ENCODE results near the gene IMMP2L. TPM values are rescaled to one million over a fixed set of nuclear protein-coding genes. Genes with fewer than 3 reads are reported as not detected.

The IMMP2L gene
- total RNA-seq, 1 donor from 2014 or later, result 13.6 TPM

GRCh38 chr7:111561654-111561903 lies 713 bp downstream of the IMMP2L start:
- DNase-seq, result no peak
- intact Hi-C loops (cut with DNase I), result no loop called here
- ATAC-seq (ENCODE audit: poor library complexity), result peak; percentile 5

- no peak for DNase-seq
- intact Hi-C loops (cut with DNase I), result no loop called here
- ATAC-seq (ENCODE audit: poor library complexity), result no peak
Measured at GRCh38 chr7:111560773-111561653, 1.3 kb downstream of the IMMP2L start.

GRCh38 chr7:111558991-111559390 lies 3.3 kb downstream of the IMMP2L start:
- ATAC-seq (ENCODE audit: poor library complexity) (no peak), DNase-seq (no peak)
- intact Hi-C loops (cut with DNase I), result no loop called here

- intact Hi-C loops (cut with DNase I), result no loop called here
- no peak for DNase-seq
- ATAC-seq (ENCODE audit: poor library complexity), result no peak
Measured at GRCh38 chr7:111556977-111557376, 5.3 kb downstream of the IMMP2L start.

DNA sequence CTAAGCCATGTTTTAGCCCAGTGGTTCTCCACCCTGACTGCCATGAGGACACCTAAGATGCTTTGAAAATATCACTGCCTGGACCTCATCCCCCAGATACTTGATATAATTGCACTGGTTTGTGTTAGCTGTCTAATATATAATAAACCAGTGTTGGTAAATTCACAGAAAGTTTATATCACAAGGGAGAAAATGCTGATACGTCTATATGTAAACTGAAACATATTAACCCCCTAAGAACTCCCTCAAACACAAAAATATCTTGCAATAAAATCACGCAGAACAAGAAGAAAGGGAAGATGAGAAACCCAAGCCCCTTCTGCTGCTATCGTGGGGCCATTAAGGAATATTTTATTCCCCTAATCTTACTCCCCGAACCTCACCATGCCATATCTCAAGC lies 8.2 kb downstream of the IMMP2L start:
- ATAC-seq (ENCODE audit: poor library complexity) (no peak), DNase-seq (no peak)
- intact Hi-C loops (cut with DNase I), result no loop called here

GRCh38 chr7:111541067-111541466 lies 21.2 kb downstream of the IMMP2L start:
- DNase-seq (no peak), ATAC-seq (ENCODE audit: poor library complexity) (no peak)
- intact Hi-C loops (cut with DNase I), result no loop called here

DNA sequence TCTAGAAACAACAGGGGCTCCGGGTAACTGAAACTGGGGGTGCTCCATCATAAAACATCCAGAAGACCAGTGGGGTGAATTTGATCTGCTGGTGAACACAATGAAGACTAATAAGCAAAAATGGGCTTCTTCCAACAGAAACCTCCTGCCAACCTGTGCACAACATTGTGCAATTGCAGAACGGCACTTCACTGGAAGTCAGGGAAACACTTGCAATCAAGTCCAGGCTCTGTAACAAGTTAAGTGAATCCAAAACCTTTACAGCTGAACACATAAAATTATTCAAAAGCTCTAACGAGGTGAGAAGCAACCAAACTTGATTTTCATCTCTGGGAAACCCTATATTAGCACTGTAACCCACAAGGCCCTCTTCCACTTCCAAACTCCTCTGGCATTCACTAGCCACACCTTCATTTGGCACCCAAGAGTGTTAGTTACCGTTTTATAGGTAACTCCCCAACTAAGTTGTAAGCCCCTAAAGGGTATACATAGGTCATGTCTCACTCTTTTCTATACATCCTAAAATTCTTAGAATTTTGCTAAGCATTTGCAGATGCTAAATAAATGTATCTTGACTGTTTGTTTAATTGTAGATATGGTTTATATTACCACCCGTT lies 22.0 kb downstream of the IMMP2L start:
- intact Hi-C loops (cut with DNase I), result no loop called here
- ATAC-seq (ENCODE audit: poor library complexity), result no peak
- no peak for DNase-seq

DNA sequence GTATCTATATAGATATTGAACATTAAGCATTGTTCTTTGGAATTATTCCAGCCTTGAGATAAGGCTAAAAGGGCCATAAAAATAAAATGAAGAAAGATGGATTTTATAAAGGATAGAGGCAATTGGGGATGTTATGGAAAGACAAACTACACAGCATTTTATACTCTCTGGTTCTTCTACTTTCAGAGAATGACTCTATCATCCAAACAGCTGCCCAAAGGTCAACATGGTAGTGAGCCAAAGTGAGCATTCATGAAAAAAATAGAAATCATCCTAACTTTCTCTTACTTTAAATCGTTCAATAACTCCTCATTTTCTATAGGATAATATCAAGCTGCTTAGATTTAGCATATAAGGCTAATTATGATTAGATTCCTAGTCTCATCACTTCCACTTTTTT lies 25.2 kb downstream of the IMMP2L start:
- intact Hi-C loops (cut with DNase I), result no loop called here
- no peak for DNase-seq
- no peak for ATAC-seq (ENCODE audit: poor library complexity)

DNA sequence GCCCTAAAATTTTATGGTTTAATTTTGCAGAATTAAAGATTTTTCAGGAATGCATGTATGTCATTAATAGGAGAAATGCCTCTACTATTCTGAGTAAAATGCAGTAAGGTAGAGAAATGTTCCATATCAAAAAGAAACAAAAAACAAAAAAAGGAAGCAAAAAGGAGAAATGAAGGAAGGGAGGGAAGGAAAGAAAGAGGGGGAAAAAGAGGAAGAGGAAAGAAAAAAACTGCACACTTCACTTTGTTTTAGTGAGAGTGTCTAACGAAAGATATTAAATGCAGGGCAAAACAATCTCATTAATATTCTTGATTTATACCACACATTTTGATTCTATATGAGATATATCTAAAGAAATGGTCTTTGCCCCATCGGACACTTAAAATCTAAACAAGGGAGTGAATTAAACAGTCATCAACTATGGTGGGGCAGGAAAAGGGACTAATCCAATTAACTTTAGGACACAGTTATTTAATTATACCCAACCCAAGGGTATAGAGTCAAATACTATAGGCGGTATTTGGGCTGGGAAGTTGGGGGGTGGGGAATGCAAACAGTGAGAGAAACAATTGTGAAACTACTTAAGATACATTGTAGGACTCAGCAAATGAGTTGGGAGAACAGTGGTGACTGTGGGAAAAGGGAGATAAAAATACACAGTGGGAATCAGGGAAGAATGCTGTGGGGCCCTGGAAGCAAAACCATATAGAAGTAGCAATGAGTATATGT lies 27.0 kb downstream of the IMMP2L start:
- ATAC-seq (ENCODE audit: poor library complexity) (no peak), DNase-seq (no peak)
- intact Hi-C loops (cut with DNase I), result no loop called here

DNA sequence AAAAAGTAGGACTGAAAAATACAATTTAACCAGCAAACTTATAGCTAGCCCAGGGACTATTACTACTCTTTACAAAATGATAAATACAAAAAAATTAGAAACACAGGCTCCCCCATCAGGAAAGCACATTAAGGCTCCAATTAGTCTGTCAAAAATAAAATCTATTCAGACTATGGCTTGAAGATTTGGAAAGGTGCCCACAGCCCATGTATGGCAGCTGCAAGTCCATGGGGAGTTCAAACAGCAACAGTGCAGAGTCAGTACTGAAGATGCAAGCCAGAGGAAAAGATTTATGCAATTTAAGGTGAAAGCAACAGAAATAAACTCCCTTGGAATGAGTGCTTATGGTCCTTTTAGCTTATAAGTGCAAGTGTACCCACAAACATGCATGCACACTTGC lies 29.7 kb downstream of the IMMP2L start:
- intact Hi-C loops (cut with DNase I), result no loop called here
- DNase-seq (no peak), ATAC-seq (ENCODE audit: poor library complexity) (peak; percentile 77)

- DNase-seq (no peak), ATAC-seq (ENCODE audit: poor library complexity) (peak; percentile 80)
- intact Hi-C loops (cut with DNase I), result no loop called here
Measured at GRCh38 chr7:111531993-111532392, 30.3 kb downstream of the IMMP2L start.

GRCh38 chr7:111530356-111530668 lies 32.0 kb downstream of the IMMP2L start:
- ATAC-seq (ENCODE audit: poor library complexity) (no peak), DNase-seq (no peak)
- intact Hi-C loops (cut with DNase I), result no loop called here

- DNase-seq (no peak), ATAC-seq (ENCODE audit: poor library complexity) (no peak)
- intact Hi-C loops (cut with DNase I), result no loop called here
Measured at GRCh38 chr7:111529507-111530355, 32.6 kb downstream of the IMMP2L start.

GRCh38 chr7:111528331-111528730 lies 34.0 kb downstream of the IMMP2L start:
- DNase-seq (no peak), ATAC-seq (ENCODE audit: poor library complexity) (no peak)
- intact Hi-C loops (cut with DNase I), result no loop called here

DNA sequence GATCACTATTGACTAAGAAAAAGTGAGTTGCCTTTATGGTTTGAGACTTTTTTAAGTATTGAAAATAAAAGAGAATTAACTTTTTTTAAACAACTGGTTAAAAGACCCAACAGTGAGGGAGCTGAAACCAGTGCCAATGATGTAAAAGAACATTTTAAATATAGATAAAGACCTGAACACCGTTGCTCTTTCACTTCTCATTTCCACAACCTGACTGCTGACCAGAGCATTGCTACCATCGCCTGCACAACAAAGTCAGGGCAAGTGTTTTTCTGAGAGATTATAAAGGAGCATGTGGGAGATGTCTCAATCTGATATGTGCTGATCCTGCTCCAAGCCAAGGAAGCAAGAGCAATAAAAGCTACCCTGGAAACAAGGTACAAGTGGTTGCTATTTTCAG lies 34.7 kb downstream of the IMMP2L start:
- intact Hi-C loops (cut with DNase I), result no loop called here
- DNase-seq (no peak), ATAC-seq (ENCODE audit: poor library complexity) (no peak)

GRCh38 chr7:111525100-111525499 lies 37.2 kb downstream of the IMMP2L start:
- no peak for DNase-seq
- intact Hi-C loops (cut with DNase I), result no loop called here
- ATAC-seq (ENCODE audit: poor library complexity), result no peak

DNA sequence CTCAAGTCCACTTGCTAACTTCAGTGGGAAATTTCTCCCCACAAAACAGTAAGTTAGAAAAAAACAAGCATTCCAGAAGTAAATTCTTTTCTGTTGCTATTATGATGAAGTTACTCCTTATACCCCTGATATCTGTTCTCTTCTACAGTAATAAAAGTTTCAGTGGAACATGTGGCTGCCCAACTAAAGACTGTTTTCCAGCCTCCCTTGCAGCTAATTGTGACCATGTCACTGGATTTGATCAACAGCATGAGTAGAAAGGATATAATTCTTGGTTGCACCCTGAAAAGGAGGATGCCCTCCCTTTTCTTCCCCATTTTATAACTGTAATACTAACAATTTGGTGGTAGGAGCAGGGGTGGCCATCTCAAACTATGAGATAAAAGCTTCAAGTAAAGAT lies 40.6 kb downstream of the IMMP2L start:
- DNase-seq (no peak), ATAC-seq (ENCODE audit: poor library complexity) (no peak)
- intact Hi-C loops (cut with DNase I), result no loop called here

- no peak for ATAC-seq (ENCODE audit: poor library complexity)
- intact Hi-C loops (cut with DNase I), result no loop called here
- DNase-seq, result no peak
Measured at GRCh38 chr7:111518264-111518663, 44.0 kb downstream of the IMMP2L start.

- intact Hi-C loops (cut with DNase I), result no loop called here
- DNase-seq (no peak), ATAC-seq (ENCODE audit: poor library complexity) (no peak)
Measured at GRCh38 chr7:111517549-111517951, 44.7 kb downstream of the IMMP2L start.
